ENCODE data around the gene NRAP. TPM values are rescaled to one million over a fixed set of nuclear protein-coding genes. Genes with fewer than 3 reads are reported as not detected.

NRAP gene
- total and polyA plus RNA-seq, 2 of the 4 experiments (the other 2 are of a cell fraction), result not detected

DNA sequence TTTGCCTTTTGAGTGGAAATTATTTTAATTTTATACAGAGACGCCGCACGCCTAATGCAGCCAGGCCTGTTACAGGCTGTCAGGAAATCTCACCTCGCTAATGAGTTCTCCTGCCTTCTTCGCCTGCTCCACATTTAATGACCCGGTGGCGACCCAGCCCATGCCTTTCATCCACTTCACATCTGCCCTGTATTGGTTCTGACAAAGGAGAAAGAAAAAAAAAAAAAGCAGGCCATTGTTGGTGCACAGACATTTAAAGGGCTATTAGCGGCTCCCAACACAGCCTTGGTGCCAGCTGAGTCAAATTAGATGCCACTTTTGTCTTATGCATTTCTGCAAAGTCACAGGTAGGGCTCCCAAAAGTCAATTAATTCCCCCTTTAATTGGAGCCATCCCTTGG lies 43.3 kb downstream of the NRAP start:
- ATAC-seq (ENCODE audit: low read depth) (no peak), DNase-seq (no peak)
- Histone ChIP-seq H3K4ac (ENCODE audit: low read depth, low read length) (no peak overlapping the region), H3K18ac (ENCODE audit: low read depth, low read length) (no peak overlapping the region), H4K91ac (ENCODE audit: insufficient read depth, low read depth, low read length) (no peak overlapping the region), H3K4me3 (ENCODE audit: insufficient read depth, low read depth, low read length) (no peak overlapping the region), H3K36me3 (ENCODE audit: control insufficient read depth, insufficient read depth, low read length) (no peaks in the 10 kb centered on the region), H3K14ac (replicated peaks; ENCODE audit: low read depth, low read length) (no peak overlapping the region), H3K23ac (ENCODE audit: low read depth, low read length) (no peak overlapping the region), H2AFZ (replicated peaks; ENCODE audit: low read length, poor library complexity) (no peak overlapping the region), H2BK15ac (ENCODE audit: low read depth, low read length) (no peak overlapping the region), H3K9me1 (ENCODE audit: insufficient read depth, low read length) (no peaks in the 10 kb centered on the region; the same call in 1 of the 2 replicates), H3K4me1 (ENCODE audit: control insufficient read depth, insufficient read depth, low read length) (no peaks in the 10 kb centered on the region), H3K4me2 (ENCODE audit: low read depth, low read length) (no peak overlapping the region), H2BK120ac (ENCODE audit: low read depth, low read length) (no peak overlapping the region), H3K9ac (ENCODE audit: low read depth, low read length) (no peak overlapping the region), H4K20me1 (ENCODE audit: insufficient read depth, low read length) (no peaks in the 10 kb centered on the region), H3K79me1 (ENCODE audit: low read depth in 1 of 2, low read length in 2 of 2) (no peaks in the 10 kb centered on the region), H2BK20ac (ENCODE audit: low read depth, low read length) (no peak overlapping the region), H2BK5ac (ENCODE audit: low read depth, low read length, poor library complexity, severe bottlenecking) (no peak overlapping the region), H4K5ac (ENCODE audit: low read depth, low read length) (no peak overlapping the region), H3K9me3 (ENCODE audit: control insufficient read depth, insufficient read depth, low read length) (no peaks in the 10 kb centered on the region), H3K27me3 (ENCODE audit: control insufficient read depth, insufficient read depth, low read length) (peaks cover 10% of the 10 kb centered on the region), H3K56ac (ENCODE audit: extremely low read depth, insufficient read depth, low read length) (no peak overlapping the region), H3K27ac (ENCODE audit: insufficient read depth, low read length) (no peak overlapping the region), H4K8ac (ENCODE audit: low read depth in 2 of 2, low read length in 2 of 2) (no peak overlapping the region), H2AK9ac (replicated peaks; ENCODE audit: low read depth, low read length, poor library complexity) (no peak overlapping the region), H2AK5ac (ENCODE audit: low read depth, low read length) (no peak overlapping the region)
- in situ Hi-C loops (cut with MboI; ENCODE audit: low sequenced_read_pairs) (no loop called here), dilution Hi-C loops (cut with HindIII; ENCODE audit: low sequenced_read_pairs, unreplicated experiment) (no loop called here), intact Hi-C loops (cut with micrococcal nuclease) (no loop called here)
- TF ChIP-seq SMC3 (IDR thresholded peaks at IDR 0.05; ENCODE audit: low read depth, low read length), result no peak
- TF ChIP-seq MXI1 (IDR thresholded peaks at IDR 0.05; ENCODE audit: borderline replicate concordance, low read depth, low read length), result no peak
- TF ChIP-seq, protein P1, sequence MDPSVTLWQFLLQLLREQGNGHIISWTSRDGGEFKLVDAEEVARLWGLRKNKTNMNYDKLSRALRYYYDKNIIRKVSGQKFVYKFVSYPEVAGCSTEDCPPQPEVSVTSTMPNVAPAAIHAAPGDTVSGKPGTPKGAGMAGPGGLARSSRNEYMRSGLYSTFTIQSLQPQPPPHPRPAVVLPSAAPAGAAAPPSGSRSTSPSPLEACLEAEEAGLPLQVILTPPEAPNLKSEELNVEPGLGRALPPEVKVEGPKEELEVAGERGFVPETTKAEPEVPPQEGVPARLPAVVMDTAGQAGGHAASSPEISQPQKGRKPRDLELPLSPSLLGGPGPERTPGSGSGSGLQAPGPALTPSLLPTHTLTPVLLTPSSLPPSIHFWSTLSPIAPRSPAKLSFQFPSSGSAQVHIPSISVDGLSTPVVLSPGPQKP (IDR thresholded peaks at IDR 0.05; ENCODE audit: borderline replicate concordance, low read depth, low read length), result no peak
- TF ChIP-seq MAZ (IDR thresholded peaks at IDR 0.05; ENCODE audit: borderline replicate concordance, low read depth, low read length), result no peak
- no peak for TF ChIP-seq NFE2L2 (IDR thresholded peaks at IDR 0.05; ENCODE audit: low read depth, low read length)
- no peak for TF ChIP-seq CHD1 (IDR thresholded peaks at IDR 0.05; ENCODE audit: low read depth, low read length)
- no peak for TF ChIP-seq FOS (IDR thresholded peaks at IDR 0.05; ENCODE audit: low read depth, low read length)
- TF ChIP-seq RAD21 (IDR thresholded peaks at IDR 0.05; ENCODE audit: low read length), result no peak
- TF ChIP-seq, protein P2, sequence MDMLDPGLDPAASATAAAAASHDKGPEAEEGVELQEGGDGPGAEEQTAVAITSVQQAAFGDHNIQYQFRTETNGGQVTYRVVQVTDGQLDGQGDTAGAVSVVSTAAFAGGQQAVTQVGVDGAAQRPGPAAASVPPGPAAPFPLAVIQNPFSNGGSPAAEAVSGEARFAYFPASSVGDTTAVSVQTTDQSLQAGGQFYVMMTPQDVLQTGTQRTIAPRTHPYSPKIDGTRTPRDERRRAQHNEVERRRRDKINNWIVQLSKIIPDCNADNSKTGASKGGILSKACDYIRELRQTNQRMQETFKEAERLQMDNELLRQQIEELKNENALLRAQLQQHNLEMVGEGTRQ (IDR thresholded peaks at IDR 0.05; ENCODE audit: low read depth, low read length), result no peak
- TF ChIP-seq POLR2A (IDR thresholded peaks at IDR 0.05; ENCODE audit: low read depth, low read length), result no peak
- TF ChIP-seq RFX5 (IDR thresholded peaks at IDR 0.05; ENCODE audit: low read depth, low read length), result no peak
- TF ChIP-seq BHLHE40 (IDR thresholded peaks at IDR 0.05; ENCODE audit: low read depth, low read length), result no peak
- TF ChIP-seq MAFK (IDR thresholded peaks at IDR 0.05; ENCODE audit: low read depth, low read length), result no peak
- TF ChIP-seq RCOR1 (IDR thresholded peaks at IDR 0.05; ENCODE audit: insufficient replicate concordance, low read length), result no peak
- TF ChIP-seq CEBPB (IDR thresholded peaks at IDR 0.05; ENCODE audit: low read depth, low read length), result no peak
- TF ChIP-seq, protein P3, sequence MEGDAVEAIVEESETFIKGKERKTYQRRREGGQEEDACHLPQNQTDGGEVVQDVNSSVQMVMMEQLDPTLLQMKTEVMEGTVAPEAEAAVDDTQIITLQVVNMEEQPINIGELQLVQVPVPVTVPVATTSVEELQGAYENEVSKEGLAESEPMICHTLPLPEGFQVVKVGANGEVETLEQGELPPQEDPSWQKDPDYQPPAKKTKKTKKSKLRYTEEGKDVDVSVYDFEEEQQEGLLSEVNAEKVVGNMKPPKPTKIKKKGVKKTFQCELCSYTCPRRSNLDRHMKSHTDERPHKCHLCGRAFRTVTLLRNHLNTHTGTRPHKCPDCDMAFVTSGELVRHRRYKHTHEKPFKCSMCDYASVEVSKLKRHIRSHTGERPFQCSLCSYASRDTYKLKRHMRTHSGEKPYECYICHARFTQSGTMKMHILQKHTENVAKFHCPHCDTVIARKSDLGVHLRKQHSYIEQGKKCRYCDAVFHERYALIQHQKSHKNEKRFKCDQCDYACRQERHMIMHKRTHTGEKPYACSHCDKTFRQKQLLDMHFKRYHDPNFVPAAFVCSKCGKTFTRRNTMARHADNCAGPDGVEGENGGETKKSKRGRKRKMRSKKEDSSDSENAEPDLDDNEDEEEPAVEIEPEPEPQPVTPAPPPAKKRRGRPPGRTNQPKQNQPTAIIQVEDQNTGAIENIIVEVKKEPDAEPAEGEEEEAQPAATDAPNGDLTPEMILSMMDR (conservative IDR thresholded peaks at IDR 0.05; ENCODE audit: low read depth, low read length), result no peak
- WGBS, 2 experiments (ENCODE audit: extremely low coverage in 2 of 2, insufficient read length in 1 of 2), result 83% methylated on average over 1 of the region's 8 CpGs; no CpG with 5 or more reads in 1 of the 2 experiments
- ChIA-PET CTCF (no interaction called here), POLR2A (ENCODE audit: unreplicated experiment) (no interaction called here)
- no TSS peak for BruUV-seq (replicated peaks)
